ENCODE measurements around the gene RAB9B. TPM values are rescaled to one million over a fixed set of nuclear protein-coding genes. Genes with fewer than 3 reads are reported as not detected.

Gene RAB9B
- total RNA-seq, 1 donor from 2014 or later: 0.33 TPM

GRCh38 chrX:103774070-103774642, 57.9 kb downstream of the RAB9B start:
- TF ChIP-seq, protein P1, sequence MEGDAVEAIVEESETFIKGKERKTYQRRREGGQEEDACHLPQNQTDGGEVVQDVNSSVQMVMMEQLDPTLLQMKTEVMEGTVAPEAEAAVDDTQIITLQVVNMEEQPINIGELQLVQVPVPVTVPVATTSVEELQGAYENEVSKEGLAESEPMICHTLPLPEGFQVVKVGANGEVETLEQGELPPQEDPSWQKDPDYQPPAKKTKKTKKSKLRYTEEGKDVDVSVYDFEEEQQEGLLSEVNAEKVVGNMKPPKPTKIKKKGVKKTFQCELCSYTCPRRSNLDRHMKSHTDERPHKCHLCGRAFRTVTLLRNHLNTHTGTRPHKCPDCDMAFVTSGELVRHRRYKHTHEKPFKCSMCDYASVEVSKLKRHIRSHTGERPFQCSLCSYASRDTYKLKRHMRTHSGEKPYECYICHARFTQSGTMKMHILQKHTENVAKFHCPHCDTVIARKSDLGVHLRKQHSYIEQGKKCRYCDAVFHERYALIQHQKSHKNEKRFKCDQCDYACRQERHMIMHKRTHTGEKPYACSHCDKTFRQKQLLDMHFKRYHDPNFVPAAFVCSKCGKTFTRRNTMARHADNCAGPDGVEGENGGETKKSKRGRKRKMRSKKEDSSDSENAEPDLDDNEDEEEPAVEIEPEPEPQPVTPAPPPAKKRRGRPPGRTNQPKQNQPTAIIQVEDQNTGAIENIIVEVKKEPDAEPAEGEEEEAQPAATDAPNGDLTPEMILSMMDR (IDR thresholded peaks at IDR 0.05; ENCODE audit: insufficient read depth, low read length, poor library complexity, severe bottlenecking): peak; percentile 46
- DNase-seq (ENCODE audit: low read depth): no peak
- Histone ChIP-seq H3K36me3 (ENCODE audit: control insufficient read depth, insufficient read depth, low read length) (no peaks in the 10 kb centered on the region), H3K27me3 (ENCODE audit: control insufficient read depth, insufficient read depth, low read length) (peaks cover 20% of the 10 kb centered on the region), H3K4me3 (ENCODE audit: low read depth, low read length) (no peak overlapping the region)

DNA sequence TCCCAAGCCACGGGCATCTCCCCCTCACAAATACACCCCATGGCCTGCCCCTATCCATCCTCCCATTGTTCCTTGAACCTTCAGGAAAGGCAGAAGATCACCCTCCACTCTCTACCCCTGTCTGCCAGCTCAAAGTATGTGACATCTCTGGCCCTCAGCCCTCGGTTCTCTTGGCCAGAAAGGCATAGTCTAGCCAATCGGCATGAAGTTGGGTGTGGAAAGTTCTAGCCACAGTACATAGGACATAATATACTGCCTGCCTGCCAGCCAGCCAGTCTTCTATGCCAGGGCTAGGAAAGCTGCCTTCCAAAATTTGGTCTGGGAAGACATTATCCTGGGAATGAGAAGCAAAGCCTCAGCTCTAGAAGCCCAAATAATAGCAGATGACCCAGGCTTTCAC, 58.6 kb downstream of the RAB9B start:
- no peaks in the 10 kb centered on the region for H3K36me3 ChIP-seq (ENCODE audit: control insufficient read depth, insufficient read depth, low read length)
- peaks cover 23% of the 10 kb centered on the region for H3K27me3 ChIP-seq (ENCODE audit: control insufficient read depth, insufficient read depth, low read length)
- TF ChIP-seq, protein P1 (IDR thresholded peaks at IDR 0.05; ENCODE audit: insufficient read depth, low read length, poor library complexity, severe bottlenecking): no peak
- no peak for DNase-seq (ENCODE audit: low read depth)
- H3K4me3 ChIP-seq (ENCODE audit: low read depth, low read length): no peak overlapping the region

Other genes with a start within 250 kb of the RAB9B start
- gene TCEAL4, start 246.7 kb downstream of the RAB9B start, total RNA-seq: 51.0 and 62.0 TPM in 2 replicates
- 10.5 and 14.9 TPM in 2 replicates for gene TCEAL3, start 224.3 kb downstream of the RAB9B start, total RNA-seq
- 13.3 and 19.0 TPM in 2 replicates for gene TCEAL1, start 203.3 kb downstream of the RAB9B start, total RNA-seq
- 297 and 373 TPM in 2 replicates for gene MORF4L2, start 145.6 kb downstream of the RAB9B start, total RNA-seq
- not detected in 2 replicates for gene TMEM31, start 121.3 kb downstream of the RAB9B start, total RNA-seq
- gene PLP1, start 55.4 kb downstream of the RAB9B start, total RNA-seq: not detected in 2 replicates
- 9.2 and 16.2 TPM in 2 replicates for gene TMSB15B, start 130.4 kb upstream of the RAB9B start, total RNA-seq
- gene H2BW1, start 181.5 kb upstream of the RAB9B start, total RNA-seq: not detected in 2 replicates
- not detected in 2 replicates for gene H2BW2, start 207.7 kb upstream of the RAB9B start, total RNA-seq
- 8.8 and 9.1 TPM in 2 replicates for gene TMSB15C, start 244.0 kb upstream of the RAB9B start, total RNA-seq

Measured in kidney epithelial cell (primary cell).